Endodermal cell (in vitro differentiated cells): ENCODE measurements around the gene CER1. TPM values are rescaled to one million over a fixed set of nuclear protein-coding genes. Genes with fewer than 3 reads are reported as not detected.

Source experiments
- DNase-seq: peaks from one replicate; pipeline ENCODE4 v3.0.0-alpha.2; 2017
- H3K27ac ChIP-seq: 2 replicates; pipeline ENCODE4 v1.5.1; 2013; ENCODE audit warnings: mild to moderate bottlenecking, low read depth, low read length, moderate library complexity
- H3K27me3 ChIP-seq: 2 replicates; pipeline ENCODE4 v1.6.1; 2013; ENCODE audit warnings: mild to moderate bottlenecking, low read length, moderate library complexity; ENCODE audit not compliant: insufficient read depth, control insufficient read depth, poor library complexity, severe bottlenecking
- H3K36me3 ChIP-seq: 2 replicates; pipeline ENCODE4 v1.7.0; 2013; ENCODE audit warnings: mild to moderate bottlenecking, low read length, moderate library complexity; ENCODE audit not compliant: control insufficient read depth, insufficient read depth
- H3K4me1 ChIP-seq: one replicate; pipeline ENCODE4 v1.7.0; 2013; ENCODE audit warnings: low read length; ENCODE audit not compliant: control insufficient read depth, insufficient read depth
- H3K4me3 ChIP-seq: 2 replicates; pipeline ENCODE4 v1.5.1; 2013; ENCODE audit warnings: mild to moderate bottlenecking, low read length, moderate library complexity
- H3K9ac ChIP-seq: 2 replicates; pipeline ENCODE4 v1.6.1; 2013; ENCODE audit warnings: mild to moderate bottlenecking, low read length, moderate library complexity; ENCODE audit not compliant: poor library complexity, severe bottlenecking; ENCODE audit errors: extremely low read depth
- H3K9me3 ChIP-seq: 2 replicates; pipeline ENCODE4 v1.6.1; 2013; ENCODE audit warnings: mild to moderate bottlenecking, low read length, moderate library complexity; ENCODE audit not compliant: control insufficient read depth
- H3K27ac Mint-ChIP-seq: 2 replicates; pipeline ENCODE4 v1.8.0; 2020; ENCODE audit warnings: mixed read lengths
- H3K27me3 Mint-ChIP-seq: 2 replicates; pipeline ENCODE4 v1.8.0; 2021; ENCODE audit warnings: mild to moderate bottlenecking, mixed read lengths; ENCODE audit not compliant: insufficient read depth
- H3K36me3 Mint-ChIP-seq: 2 replicates; pipeline ENCODE4 v1.8.0; 2020; ENCODE audit warnings: low read depth, mixed read lengths
- H3K4me1 Mint-ChIP-seq: 2 replicates; pipeline ENCODE4 v1.8.0; 2020; ENCODE audit warnings: mixed read lengths
- H3K4me3 Mint-ChIP-seq: 2 replicates; pipeline ENCODE4 v1.8.0; 2020; ENCODE audit warnings: mild to moderate bottlenecking, moderate library complexity, mixed read lengths
- H3K9me3 Mint-ChIP-seq: 2 replicates; pipeline ENCODE4 v1.8.0; 2020; ENCODE audit warnings: mild to moderate bottlenecking, mixed read lengths
- WGBS, 2 experiments: methylation state at CpG; one replicate each; pipeline versions ENCODE4 v1.1.5 to v1.1.7; 2013; ENCODE audit warnings: missing lambda C conversion rate in 2 of 2, mixed read lengths in 1 of 2; ENCODE audit not compliant: insufficient coverage in 1 of 2, insufficient read length in 1 of 2; 5-methylcytosine and 5-hydroxymethylcytosine counted together
- total RNA-seq, 2 donors: library from RNA; stranded (reverse); fragmentation: NEBNext Ultra II Directional in 1 of 2; extraction: Animal tissue kit (Norgen Biotek cat#: 25700) in 1 of 2; gene quantifications; 2 replicates in 1 of 2; 3 replicates in 1 of 2; pipeline ENCODE4 v1.2.1, GENCODE V29; 2021
- TF ChIP-seq, protein P1 (sequence below): fragments of 200-600 bp; sonication (generic); conservative IDR thresholded peaks from 2 replicates; pipeline ENCODE4 v1.5.0; 2021; ENCODE audit warnings: antibody characterized with exemption, mild to moderate bottlenecking

Gene CER1
- total RNA-seq, 2 donors from 2014 or later = 694 to 2,562 TPM

DNA sequence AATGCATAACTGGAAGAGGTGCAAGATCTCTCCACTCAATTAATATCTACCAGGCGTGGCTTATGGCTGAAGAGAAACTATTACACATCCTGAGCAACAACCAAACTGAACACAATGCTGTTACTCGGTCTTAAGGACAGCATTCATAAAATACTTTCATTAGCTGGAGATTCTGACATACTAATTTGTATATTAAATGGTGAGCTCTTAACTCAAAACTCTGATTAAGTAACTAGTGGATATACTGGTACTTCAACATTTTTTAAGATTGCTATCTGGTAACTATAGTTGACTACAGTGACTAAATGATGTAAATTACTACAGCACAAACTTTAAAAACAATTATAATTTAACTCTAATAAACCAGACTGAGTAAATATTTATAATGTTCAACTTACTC, 45.1 kb downstream of the CER1 start:
- Mint-ChIP-seq H3K27ac (no peak overlapping the region), H3K27me3 (no peaks in the 10 kb centered on the region), H3K9me3 (no peaks in the 10 kb centered on the region), H3K4me1 (no peaks in the 10 kb centered on the region), H3K36me3 (peaks cover 21% of the 10 kb centered on the region), H3K4me3 (no peak overlapping the region)
- H3K27me3 ChIP-seq = no peaks in the 10 kb centered on the region
- peaks cover 81% of the 10 kb centered on the region for H3K36me3 ChIP-seq
- 95% methylated on average over 1 of the region's 2 CpGs; no CpG with 5 or more reads in 1 of the 2 experiments for WGBS, 2 experiments
- no peaks in the 10 kb centered on the region for H3K4me1 ChIP-seq
- TF ChIP-seq, protein P1, sequence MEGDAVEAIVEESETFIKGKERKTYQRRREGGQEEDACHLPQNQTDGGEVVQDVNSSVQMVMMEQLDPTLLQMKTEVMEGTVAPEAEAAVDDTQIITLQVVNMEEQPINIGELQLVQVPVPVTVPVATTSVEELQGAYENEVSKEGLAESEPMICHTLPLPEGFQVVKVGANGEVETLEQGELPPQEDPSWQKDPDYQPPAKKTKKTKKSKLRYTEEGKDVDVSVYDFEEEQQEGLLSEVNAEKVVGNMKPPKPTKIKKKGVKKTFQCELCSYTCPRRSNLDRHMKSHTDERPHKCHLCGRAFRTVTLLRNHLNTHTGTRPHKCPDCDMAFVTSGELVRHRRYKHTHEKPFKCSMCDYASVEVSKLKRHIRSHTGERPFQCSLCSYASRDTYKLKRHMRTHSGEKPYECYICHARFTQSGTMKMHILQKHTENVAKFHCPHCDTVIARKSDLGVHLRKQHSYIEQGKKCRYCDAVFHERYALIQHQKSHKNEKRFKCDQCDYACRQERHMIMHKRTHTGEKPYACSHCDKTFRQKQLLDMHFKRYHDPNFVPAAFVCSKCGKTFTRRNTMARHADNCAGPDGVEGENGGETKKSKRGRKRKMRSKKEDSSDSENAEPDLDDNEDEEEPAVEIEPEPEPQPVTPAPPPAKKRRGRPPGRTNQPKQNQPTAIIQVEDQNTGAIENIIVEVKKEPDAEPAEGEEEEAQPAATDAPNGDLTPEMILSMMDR = no peak
- no peak for DNase-seq
- no peak overlapping the region for H3K27ac ChIP-seq
- no peaks in the 10 kb centered on the region for H3K9me3 ChIP-seq
- H3K9ac ChIP-seq = no peak overlapping the region
- H3K4me3 ChIP-seq = no peak overlapping the region

GRCh38 chr9:14674630-14675029, 47.9 kb downstream of the CER1 start:
- Histone ChIP-seq H3K27ac (no peak overlapping the region), H3K9ac (no peak overlapping the region), H3K4me1 (no peaks in the 10 kb centered on the region), H3K4me3 (no peak overlapping the region), H3K36me3 (peaks cover 85% of the 10 kb centered on the region), H3K9me3 (peaks cover 19% of the 10 kb centered on the region), H3K27me3 (no peaks in the 10 kb centered on the region)
- H3K4me3 Mint-ChIP-seq = no peak overlapping the region
- DNase-seq = no peak
- peaks cover 2% of the 10 kb centered on the region for H3K9me3 Mint-ChIP-seq
- H3K4me1 Mint-ChIP-seq = no peaks in the 10 kb centered on the region
- no peak overlapping the region for H3K27ac Mint-ChIP-seq
- no peaks in the 10 kb centered on the region for H3K27me3 Mint-ChIP-seq
- H3K36me3 Mint-ChIP-seq = peaks cover 30% of the 10 kb centered on the region
- 94 to 100% methylated on average over 2 to 3 of the region's 3 CpGs for WGBS, 2 experiments
- TF ChIP-seq, protein P1 = no peak

- Mint-ChIP-seq H3K9me3 (peaks cover 3% of the 10 kb centered on the region), H3K4me1 (no peaks in the 10 kb centered on the region), H3K27ac (no peak overlapping the region), H3K4me3 (no peak overlapping the region), H3K36me3 (peaks cover 27% of the 10 kb centered on the region), H3K27me3 (no peaks in the 10 kb centered on the region)
- WGBS, 2 experiments = 98 to 100% methylated on average over 3 of the region's 3 CpGs
- no peaks in the 10 kb centered on the region for H3K27me3 ChIP-seq
- no peak overlapping the region for H3K4me3 ChIP-seq
- TF ChIP-seq, protein P1 = no peak
- no peak overlapping the region for H3K27ac ChIP-seq
- no peak overlapping the region for H3K9ac ChIP-seq
- no peaks in the 10 kb centered on the region for H3K4me1 ChIP-seq
- DNase-seq = no peak
- H3K36me3 ChIP-seq = peaks cover 57% of the 10 kb centered on the region
- H3K9me3 ChIP-seq = peaks cover 19% of the 10 kb centered on the region
These were observed 51.2 kb downstream of the CER1 start for GRCh38 chr9:14671377-14671776.
